ENCODE results near the gene SLC12A7.
"Not testable (repeated sequence)": the region's sequence is repeated elsewhere in the genome, so short reads cannot be mapped to it uniquely, and the experiment has no call there.

SLC12A7 gene

DNA sequence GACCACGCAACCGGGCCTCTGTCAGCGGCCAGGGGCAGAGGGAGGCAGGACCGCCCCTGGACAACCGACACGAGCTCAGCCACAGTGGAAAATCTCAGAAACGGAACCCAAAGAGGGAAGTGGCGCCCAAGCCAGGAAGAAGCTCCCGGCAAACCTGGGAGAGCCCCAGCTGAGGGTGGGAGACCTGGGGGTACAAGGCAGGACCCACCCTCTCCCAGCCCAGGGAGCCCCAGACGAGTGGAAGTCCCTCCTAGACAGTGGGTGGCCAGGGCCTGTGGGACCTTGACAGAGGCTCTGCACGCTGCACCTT, 3.0 kb downstream of the SLC12A7 start:
- DNase-seq, result no peak

DNA sequence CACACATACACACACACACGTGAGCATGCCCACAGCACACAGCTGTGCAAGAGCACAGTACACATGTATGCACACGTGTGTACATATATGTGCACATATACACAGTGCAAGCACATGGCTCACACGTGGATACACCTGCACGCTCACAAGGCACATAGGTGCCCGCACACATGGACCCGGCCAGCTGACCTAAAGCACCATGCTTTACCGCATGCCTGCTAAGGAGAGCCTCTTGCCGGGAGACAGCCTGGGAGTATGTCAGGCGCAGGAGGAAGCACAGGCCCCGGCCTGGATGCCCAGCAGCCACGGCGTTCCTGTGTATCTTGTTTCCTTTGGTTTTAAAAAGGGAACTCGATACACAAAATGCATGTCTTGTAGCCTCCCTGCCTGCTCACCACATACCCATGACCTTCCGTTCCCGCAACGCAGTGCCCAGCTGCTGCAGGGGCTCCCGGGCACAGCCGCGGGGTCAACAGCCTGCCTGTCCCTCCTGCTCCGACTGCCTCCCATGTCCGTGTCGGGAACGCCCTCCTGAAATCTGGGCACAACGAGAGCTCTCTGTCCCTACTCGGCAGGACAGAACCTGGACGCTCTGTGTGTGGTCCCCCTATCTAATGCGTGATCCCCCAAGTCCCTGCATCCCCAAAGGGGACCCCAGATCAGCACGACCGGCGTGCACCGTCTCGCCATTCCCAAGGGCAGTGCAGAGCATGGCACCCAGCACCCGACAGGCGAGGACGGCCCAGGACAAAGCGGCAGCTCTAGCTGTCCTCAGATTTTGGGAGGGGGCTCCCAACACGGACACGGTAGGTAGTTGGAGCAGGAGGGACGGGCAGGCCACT, 3.6 kb downstream of the SLC12A7 start:
- no peak for DNase-seq

DNA sequence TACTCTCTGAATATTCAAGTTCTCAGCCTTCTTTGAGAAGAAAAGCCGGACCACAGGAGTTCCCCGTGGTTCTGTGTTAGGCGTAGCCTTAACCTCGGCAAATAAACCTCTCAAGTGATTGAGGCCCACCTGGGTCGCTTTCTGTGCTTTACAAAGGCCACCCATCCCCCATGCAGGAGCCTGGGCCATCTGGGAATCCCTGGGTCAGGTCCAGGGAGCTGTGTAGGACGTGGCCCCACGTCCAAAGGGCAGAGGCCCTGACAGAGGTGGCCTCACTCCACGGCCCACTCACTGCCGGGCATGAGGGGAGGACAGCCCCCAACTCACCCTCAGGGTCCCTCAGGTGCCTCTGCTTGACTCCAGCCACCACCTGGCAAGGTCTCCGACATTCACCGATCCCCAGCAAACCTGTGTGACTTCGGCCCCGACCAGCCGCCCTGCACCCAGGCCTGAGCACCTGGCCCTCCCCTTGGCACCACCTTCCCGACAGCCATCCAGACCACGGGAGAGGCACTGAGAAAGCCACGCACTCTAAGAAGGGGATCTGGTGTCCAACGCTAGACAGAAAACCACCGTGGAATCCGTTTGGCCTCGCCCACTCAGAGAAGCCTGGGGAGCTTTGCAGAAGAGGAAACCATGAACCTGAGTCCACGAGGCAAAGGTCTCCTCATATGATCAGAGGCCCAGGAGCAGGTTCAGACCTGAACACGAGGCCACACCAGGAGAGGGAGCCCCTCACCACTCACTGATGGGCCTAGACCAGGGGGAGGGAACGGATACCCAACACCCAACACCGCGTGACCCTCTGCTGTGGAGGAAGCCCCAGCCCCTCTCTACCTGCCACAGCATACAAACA, 4.5 kb downstream of the SLC12A7 start:
- no peak for DNase-seq

DNA sequence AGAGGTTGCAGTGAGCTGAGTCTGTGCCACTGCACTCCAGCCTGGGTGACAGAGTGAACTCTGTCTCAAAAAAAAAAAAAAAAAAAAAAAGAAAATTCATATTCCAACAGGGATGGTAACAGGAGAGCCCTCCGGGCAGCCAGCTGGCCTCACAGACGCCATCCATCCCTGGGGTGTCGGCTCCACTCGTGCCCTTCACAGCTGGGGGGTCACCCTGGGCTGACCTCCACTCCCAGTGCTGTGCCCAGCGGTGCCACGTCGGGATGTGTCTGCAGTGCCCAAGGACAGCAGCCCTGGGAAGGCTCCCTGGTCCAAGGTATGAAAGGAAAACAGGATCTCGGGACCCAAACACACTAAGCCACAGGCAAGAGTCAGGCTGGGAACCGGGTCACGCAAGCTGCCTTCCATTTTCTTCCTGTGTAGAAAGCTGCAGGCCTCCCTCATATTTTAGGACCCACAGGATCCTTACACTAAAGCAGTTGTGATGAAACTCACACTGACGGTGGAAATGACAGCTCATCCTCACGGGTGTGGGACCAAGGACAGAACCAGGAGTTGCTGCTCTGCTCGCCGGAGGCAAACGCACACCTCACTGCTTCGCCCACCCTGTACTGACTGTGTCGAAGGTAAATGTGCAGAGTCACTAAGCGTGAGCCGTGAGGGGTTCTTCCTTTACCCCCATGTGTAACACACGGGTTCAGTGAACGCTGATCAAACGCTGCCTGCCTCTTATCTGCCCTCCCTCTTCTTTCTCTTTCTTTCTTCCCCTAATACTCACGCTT, 5.3 kb downstream of the SLC12A7 start:
- DNase-seq, result peak; percentile 37

DNA sequence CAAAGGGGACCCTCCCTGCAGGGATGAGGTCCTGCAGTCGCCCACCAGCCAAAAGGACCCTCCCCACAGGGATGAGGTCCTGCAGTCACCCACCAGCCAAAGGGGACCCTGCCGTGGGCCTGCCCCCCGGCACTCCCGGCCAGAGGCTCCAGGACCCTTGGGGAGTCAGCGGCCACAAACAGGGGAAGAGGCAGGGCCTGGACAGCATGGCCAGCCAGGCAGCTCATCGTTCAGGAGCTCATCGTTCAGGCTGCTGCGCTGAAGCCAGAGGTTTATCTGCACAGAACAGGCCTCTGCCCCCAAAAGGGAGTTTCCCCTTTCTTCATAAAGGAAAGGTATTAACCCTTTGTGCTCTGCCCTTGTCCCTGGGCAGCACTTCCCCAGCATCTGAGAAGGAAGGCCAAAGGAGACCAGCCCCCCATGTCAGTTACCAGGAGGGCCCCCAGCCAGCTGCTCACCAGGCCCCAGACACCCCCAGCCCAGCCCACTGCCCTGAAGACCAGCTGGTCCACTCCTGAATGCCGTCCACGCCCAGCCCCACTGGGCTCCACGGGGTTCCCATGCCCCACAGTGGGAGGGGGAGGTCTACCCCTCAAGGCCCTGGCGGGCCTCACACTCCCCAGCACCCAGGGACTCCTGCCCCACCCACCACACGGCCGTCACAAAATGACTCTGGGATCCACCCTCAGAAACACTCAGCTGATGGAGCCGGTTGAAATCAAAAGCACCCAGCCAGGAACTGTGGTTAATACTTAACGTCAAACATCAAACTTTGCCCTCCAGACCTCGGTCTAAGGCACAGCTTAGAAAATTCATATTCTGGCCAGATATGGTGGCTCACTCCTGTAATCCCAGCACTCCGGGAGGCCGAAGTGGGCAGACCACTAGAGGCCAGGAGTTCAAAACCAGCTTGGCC, 6.3 kb downstream of the SLC12A7 start:
- peak; percentile 51 for DNase-seq

DNA sequence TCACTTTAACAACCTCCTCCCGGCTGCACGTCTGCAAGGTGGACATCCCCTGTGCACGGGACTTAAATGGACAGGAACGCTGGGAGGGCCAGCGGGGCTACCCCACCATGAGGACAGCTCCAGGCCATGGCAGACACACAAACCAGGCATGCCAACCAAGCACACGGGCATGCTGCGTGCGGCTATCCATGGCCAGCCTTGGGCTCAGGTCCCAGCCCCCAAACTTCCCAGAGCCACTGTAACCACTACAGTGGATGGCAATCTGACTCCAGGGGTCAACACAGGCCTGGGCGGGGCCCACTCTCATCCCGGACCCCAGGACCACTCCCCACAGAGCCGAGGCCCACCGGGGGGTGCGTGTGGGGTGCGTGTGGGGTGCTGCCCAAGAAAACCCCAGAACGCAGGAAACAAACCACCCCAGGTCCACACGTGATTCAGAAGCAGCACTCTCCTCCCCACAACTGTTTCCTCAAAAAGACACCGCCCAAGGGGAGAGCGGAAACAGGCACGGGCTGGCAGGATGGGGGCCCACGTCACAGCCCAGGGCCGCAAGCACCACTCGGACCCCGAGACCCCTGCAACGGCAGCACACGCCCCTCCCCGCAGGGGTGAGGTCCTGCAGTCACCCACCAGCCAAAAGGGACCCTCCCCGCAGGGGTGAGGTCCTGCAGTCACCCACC, 7.4 kb downstream of the SLC12A7 start:
- no peak for DNase-seq

DNA sequence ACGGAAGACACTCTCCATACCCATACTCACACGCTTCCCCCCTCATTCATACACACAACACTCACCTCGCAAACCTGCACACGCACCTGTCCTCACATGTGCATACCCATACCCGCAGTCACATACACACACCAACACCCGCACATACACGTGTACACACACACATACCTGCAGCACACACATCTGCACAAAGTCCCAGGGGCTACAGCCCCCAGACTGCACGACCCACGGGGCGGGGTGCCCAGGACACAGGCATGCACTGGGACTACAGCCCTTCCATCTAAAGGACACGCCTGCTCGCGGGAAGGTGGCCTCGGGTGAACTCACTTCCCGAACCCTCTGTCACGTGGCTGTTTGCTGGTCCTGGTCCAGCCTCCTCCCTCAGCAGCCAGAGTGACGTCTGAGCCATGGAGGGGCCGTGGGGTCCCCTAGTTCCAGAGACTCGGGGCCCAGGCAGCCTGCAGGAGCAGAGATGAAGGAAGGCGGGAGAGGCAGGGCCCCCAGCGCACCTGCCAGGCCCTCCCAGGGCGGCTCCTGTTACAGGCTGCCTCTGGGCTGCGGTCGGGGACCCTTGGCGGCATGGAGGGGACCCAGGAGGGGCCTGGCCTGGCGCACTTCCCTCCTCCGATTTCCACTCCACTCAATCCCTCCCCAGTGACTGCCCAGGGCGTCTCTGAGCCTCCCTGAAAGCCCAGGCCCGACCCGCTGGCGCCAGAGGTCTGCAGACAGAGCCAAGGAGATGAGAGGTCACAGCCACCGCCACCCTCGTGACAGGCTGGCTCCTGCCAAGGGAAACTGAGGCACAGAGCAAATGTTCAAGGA, 8.1 kb downstream of the SLC12A7 start:
- DNase-seq, result no peak

DNA sequence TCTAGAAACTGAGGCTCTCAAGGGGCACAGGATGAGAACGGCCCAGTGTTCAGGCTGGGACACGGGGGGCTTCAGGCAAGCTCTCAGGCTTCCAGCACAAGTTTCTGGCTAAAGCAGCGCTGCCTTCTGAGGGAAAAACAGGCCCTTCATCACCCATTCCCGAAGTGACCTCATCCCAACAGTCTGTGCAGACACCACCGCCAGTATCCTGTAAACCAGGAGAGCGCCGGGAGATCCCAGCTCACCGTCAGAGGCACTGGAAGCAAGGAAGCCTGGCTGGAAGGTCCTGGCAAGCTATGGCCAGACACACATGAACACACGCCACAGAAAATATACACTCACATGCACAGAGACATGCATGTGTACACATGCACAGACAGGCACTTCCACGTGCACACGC, 8.8 kb downstream of the SLC12A7 start:
- DNase-seq, result no peak

DNA sequence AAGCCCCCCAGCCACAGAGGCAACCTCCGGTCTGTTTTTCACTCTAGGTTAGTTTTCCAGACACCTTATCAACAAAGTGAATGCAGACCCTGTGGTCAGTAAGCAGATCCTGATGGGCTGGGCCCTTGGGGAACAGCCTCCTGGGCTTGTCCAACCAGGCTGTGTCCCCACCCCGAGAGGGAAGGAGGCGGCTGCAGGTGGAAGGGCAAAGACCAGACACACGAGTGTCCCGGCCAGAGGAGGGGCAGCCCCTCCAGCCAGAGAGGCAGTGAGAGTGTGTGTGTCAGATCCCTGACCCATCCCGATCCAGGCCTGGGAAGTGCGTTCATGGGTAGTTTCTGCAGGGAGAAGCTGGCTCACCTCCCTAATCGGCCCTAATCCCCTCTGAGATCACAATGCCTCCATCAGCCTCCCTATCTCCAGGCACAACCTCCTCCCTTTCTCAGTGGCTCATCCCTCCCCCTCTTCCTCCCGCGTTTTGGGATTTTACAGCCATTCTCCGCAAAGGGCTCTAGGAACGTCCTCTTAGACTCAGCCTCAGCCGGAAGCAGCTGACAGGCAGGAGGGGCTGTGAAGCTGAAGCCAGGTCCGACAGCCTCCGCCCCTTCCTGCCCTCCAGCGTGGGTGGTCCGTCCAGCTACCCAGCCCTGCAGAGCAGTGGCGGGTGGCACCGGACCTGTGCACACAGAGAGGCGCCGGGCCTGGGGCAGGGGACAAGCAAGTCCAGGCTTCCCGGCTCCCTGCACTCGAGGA, 9.7 kb downstream of the SLC12A7 start:
- DNase-seq, result no peak

DNA sequence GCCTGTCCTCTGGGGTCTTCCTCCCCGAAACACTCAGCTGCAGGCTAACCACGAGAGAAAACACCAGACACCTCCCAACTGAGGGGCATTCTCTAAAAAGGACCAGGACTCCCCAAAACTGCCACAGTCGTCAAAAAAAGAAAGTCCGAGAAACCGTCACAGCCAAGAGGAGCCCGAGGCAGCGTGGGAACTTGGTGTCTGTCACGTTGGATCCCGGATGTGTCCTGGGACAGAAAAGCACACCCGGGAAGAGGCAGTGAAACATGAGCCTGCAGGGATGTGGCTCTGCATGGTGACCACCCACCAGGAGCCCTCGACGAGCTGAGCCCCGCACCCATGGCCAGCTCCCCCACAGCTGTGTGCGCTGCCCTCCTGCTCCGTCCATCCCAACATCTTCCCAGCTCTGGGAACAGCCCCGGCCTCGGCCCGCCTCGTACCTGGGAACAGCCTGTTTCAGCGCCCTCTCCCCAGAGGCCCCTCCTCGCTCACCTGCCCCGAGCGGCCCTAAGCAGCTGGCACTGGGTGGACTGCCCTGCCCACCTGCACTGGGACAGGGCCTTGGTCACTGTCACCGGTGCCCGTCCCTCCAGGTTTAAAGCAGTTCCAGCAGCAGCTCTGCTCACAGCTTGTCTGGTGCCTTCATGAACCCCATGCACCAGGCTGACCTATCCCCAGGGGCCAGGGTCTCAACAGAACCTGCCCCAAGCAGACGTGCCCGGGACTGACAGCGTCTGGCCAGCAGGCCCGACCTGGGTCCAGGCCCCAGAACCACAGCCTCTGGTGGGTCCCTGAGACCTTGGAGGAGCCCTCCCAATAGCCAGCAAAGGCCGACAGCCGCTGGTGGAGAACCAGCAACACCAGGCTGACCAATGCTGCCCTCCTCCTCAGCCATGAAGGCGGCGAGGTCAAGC, 10.9 kb downstream of the SLC12A7 start:
- DNase-seq, result no peak

DNA sequence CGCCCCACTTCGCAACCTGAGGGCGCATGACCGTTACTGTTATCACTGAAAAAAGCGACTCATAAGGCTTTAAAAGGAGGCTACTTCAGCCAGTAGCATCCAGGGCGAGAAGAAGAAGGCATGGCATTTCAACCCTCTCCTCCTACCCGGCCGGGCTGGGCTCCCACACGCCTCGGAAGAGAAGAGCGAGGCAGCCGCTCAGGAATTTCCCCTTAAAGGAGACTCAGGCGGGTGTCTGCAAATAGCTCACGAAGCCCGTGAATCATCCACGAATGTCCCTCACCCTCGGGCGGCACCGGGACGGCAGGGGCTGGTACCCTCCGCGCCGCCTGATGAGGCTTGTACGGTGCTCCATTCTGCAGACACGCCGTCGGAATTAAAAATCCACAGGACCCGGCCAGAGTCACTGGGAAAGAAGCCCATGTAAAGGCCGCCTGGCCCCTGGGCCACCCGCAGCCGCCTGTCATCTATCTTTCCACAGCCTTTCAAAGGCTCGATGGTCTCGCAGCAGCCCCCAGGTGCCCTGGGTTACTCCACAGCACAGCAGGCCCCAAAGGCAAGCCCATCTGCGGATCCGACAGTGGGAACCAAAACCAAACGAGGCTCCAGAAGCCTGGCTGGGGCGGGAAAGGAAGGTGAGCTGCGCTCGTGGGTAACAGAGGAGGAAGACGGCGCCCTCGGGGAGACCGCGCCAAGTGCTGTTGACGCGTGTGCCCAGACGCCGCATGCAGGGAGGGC, 11.8 kb downstream of the SLC12A7 start:
- DNase-seq, result no peak

DNA sequence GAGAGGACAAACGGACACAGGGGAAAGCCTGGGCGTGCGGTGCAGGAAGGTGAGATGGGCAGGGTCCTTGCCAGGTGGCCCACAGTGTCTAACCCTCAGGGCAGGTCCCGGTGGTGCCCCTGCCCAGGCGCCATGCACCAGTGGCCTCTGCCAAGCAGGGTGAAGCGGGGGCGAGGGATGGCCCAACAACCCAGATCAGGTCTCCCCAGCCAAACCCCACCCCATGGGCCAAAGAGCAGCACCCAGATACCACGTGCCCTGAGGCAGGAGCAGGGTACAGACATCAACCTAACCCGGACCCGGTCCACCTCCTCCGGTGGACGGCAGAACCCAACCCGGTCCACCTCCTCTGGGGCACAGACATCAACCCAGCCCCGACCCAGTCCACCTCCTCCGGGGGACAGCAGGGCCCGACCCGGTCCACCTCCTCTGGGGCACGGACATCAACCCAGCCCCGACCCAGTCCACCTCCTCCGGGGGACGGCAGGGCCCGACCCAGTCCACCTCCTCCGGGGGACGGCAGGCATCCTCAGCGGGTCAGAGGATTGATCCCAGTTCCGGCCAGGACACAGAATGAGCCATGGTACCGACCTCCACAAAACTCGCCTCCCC, 12.8 kb downstream of the SLC12A7 start:
- no peak for DNase-seq

DNA sequence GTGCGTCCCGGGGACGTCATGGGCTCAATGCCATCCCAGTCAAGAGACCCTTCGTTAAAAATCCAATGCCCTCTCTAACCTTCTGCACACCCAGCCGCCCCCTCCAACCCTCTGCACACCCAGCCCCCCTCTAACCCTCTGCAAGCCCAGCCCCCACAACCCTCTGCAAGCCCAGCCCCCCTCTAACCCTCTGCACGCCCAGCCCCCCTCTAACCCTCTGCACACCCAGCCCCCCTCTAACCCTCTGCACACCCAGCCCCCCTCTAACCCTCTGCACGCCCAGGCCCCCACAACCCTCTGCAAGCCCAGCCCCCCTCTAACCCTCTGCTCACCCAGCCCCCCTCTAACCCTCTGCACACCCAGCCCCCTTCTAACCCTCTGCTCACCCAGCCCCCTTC, 13.9 kb downstream of the SLC12A7 start:
- not testable (repeated sequence) for DNase-seq

DNA sequence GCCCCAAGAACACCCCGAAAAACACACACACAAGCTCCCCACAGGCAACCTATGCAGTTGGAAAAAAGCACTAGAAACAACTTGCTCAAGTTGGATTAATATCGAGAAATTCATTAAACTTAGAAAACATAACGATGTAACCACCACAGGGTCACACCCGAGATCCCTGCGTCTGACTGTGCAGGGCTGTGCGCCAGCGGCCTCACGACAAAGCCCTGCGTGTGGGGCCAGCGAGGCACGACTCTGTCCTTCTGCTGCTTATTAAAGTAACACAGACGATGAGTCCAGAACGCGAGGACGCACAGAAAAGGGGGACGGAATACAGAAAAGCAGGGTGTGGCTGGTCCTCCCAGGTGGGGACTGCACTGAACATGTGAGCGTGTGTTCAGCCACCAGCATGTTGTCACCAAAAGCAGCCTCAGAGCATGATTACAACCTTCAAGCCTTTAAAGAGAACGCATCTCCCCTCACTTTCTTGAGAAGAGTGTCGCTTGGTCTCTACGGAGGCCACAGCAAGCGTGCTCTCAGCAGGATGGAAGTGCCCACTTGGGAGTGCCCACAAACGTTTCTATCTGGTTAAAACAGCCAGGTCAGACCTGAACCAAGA, 14.4 kb downstream of the SLC12A7 start:
- DNase-seq, result no peak

DNA sequence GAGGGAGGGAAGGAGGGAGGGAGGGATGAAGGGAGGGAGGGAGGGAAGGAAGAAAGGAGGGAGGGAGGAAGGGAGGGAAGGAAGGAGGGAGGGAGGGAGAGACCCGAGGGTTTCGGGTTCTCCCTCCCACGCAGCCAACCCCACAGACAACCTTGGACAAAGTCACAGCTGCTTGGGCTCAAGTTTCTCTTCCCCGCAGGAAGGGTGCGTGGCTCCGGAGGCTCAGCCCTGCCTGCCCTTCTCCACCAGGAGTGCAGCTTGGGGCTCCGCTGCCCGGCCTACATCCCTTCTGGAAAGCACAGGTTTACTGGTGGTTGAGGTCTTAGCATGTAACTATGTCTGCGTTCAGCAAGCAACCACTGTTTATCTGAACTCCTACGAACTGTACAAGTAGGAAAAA, 15.0 kb downstream of the SLC12A7 start:
- no peak for DNase-seq

DNA sequence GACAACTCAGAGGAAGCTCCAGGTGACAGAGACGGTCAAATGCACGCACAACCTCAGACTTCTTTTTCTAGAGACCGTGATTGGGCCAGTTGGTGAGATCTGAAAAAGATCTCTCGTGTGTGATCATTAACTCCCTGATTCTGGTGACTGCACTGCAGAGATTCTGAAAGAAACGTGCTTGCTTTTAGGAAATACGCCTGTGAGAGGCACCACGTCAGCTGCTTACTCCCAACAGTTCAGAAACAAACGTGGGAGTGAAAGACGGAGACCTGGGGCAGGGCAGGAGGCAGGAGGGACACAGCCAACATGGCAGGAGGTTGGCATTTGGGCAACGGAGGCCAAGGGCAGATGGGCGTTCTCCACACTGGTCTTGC, 15.9 kb downstream of the SLC12A7 start:
- DNase-seq, result no peak

DNA sequence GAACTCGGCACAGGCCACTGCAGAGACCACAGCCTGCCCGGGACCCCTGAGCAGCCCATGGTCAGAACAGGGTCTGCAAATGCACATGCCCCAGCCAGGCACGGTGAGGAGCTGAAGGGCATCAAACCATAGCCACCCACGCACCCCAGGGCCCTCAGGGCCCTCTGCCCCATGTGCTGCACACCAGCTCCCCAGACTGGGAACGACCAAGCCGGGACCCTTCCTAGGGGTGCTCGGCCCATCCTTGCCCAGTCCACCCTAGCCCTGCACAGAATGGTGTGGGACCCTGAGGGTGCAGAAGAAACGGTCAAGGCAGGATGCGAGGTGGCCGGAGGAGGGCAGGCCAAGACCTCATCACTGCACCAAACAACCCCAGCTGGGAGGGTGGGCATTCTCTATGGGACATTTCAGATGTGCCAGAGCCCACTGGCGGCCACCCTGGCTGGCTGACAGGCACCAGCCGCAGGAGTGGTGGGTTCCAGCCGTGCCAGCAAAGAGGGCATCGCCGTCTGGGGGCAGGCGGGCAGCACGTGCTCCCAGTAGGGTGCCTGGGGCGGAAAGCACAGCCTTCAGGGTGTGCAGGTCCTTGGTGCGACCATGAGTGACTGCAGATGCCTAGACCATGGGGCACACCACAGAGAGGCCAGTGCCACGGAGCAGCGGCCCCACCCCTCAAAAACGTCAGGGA, 16.4 kb downstream of the SLC12A7 start:
- no peak for DNase-seq
